ENCODE results near the gene EMD.

EMD gene

GRCh38 chrX:154426916-154427770 is 48.0 kb downstream of the EMD start:
- no peak for DNase-seq

DNA sequence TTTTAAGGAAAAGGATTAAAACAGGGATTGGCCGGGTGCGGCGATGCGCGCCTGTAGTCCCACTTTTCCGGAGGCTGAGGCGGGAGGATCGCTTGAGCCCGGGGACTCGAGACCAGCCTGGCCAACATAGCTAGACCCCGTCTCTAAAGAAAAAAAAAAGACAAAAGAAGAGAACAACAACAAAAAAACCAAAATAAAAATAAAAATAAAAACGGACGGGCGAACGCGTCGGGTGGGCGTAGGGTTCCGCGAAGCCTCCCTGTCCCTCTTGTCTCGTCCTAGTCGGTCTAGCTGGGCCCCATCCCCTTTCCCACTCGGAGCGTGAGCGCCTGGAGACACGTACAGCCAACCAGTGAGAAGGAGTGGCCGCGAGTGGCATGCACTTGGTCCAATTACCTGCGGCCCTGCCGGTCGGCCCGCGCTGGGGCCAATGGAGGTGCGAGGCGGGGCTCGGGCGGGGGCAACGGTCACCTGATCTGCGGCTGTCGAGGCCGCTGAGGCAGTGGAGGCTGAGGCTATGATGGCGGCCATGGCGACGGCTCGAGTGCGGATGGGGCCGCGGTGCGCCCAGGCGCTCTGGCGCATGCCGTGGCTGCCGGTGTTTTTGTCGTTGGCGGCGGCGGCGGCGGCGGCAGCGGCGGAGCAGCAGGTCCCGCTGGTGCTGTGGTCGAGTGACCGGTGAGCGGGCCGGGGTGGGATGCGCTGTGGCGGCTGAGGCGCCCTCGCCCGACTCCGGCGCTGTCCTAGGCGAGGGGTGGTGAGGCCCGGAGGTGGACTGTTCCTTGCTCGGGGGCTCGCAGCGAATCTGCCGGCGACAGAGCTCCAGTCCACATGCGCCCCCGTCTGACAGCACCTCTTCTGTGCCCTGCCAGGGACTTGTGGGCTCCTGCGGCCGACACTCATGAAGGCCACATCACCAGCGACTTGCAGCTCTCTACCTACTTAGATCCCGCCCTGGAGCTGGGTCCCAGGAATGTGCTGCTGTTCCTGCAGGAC is 49.4 kb downstream of the EMD start, which contains the start of gene ATP6AP1:
Gene ATP6AP1, plus strand, starts transcription at position 502 of the 996 bp plus-strand sequence. Its CDS starts 16 bp downstream, at position 518.
- DNase-seq, result peak; percentile 79 to 83

- no peak for DNase-seq
These were observed 50.6 kb downstream of the EMD start for GRCh38 chrX:154429711-154430110.

GRCh38 chrX:154430479-154430878 is 51.4 kb downstream of the EMD start:
- no peak for DNase-seq

DNA sequence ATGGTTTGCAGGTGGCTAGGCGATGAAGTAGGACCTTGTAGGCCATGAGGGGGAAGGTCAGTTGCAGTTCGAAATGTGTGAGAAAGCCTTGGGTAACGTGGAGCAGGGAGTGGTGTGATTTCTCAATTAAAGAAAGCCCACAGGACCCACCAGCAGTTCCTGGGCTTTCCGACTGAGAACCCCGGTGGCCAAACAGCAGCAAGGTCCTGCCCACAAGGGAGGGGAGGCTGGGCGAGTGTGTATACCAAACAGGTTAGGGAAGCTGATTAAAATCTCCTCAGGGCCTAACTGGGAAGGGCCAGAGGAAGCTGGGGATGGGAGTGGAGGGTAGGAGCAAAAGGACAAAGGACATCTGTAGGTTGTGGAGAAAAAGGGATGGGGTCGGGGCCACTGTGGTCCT is 51.8 kb downstream of the EMD start:
- DNase-seq, result no peak

Data from activated CD4-positive, alpha-beta T cell treated with anti-CD3 and anti-CD28 coated beads, Interleukin-2, amount 50 U/mL, for 4 hours (primary cell).